ENCODE measurements around the gene RFFL.
A peak's percentile ranks its signal among the peaks of the same experiment; 100 is the strongest.

The RFFL gene

GRCh38 chr17:35081638-35082037 is 18.1 kb upstream of the RFFL start:
- no peak for DNase-seq

- no peak for DNase-seq
Measured at GRCh38 chr17:35080536-35080935, 17.0 kb upstream of the RFFL start.

- no peak for DNase-seq
Measured at GRCh38 chr17:35079547-35080423, 16.3 kb upstream of the RFFL start.

GRCh38 chr17:35076874-35077273 is 13.4 kb upstream of the RFFL start:
- no peak for DNase-seq

- peak in 7 of 56 donors; percentile 7 to 54 (median 16) for DNase-seq
Measured at GRCh38 chr17:35074711-35075707, 11.5 kb upstream of the RFFL start.

GRCh38 chr17:35073991-35074627 is 10.6 kb upstream of the RFFL start:
- DNase-seq, result no peak

- no peak for DNase-seq
Measured at GRCh38 chr17:35073183-35073790, 9.8 kb upstream of the RFFL start.

- no peak for DNase-seq
Measured at GRCh38 chr17:35069311-35069710, 5.8 kb upstream of the RFFL start.

GRCh38 chr17:35068249-35068648 is 4.7 kb upstream of the RFFL start:
- no peak for DNase-seq

- DNase-seq, result no peak
Measured at GRCh38 chr17:35065880-35066279, 2.4 kb upstream of the RFFL start.

GRCh38 chr17:35064516-35065215 is 1.2 kb upstream of the RFFL start:
- no peak for DNase-seq

- DNase-seq, result no peak
Measured at GRCh38 chr17:35062308-35062707, 1.2 kb downstream of the RFFL start.

- no peak for DNase-seq
Measured at GRCh38 chr17:35057332-35057915, 6.1 kb downstream of the RFFL start.

GRCh38 chr17:35056013-35056412 is 7.5 kb downstream of the RFFL start:
- DNase-seq, result peak in 1 of 56 donors; percentile 11

- DNase-seq, result no peak
Measured at GRCh38 chr17:35053204-35053603, 10.3 kb downstream of the RFFL start.

GRCh38 chr17:35052780-35053179 is 10.7 kb downstream of the RFFL start:
- no peak for DNase-seq

- no peak for DNase-seq
Measured at GRCh38 chr17:35052241-35052610, 11.3 kb downstream of the RFFL start.

GRCh38 chr17:35051579-35052240 is 11.8 kb downstream of the RFFL start:
- DNase-seq, result peak in 1 of 56 donors; percentile 19

GRCh38 chr17:35051183-35051578 is 12.3 kb downstream of the RFFL start:
- no peak for DNase-seq

GRCh38 chr17:35050170-35050569 is 13.3 kb downstream of the RFFL start:
- DNase-seq, result no peak
